Caco-2 (cell line): ENCODE data around the gene AIFM3. TPM values are rescaled to one million over a fixed set of nuclear protein-coding genes. Genes with fewer than 3 reads are reported as not detected.

Experiments
- BruUV-seq: library from RNA; stranded (reverse); fragments of 400-500 nt; replicated peaks from 2 replicates; lab custom pipeline; 2021; lab: Mats Ljungman, UMichigan
- CTCF ChIA-PET: fragments of 300-600 bp; sonication (Branson Sonifier 250); formaldehyde crosslinking; loops from one replicate; lab custom pipeline; 2022; ENCODE audit warnings: antibody characterized with exemption; lab: Charles Lee
- POLR2A ChIA-PET: fragments of 300-600 bp; sonication (Branson Sonifier 250); formaldehyde crosslinking; loops from one replicate; lab custom pipeline; 2022; ENCODE audit warnings: antibody characterized with exemption; lab: Charles Lee
- DNase-seq, 2 experiments: peaks; one replicate each; pipeline versions ENCODE4 v3.0.0 to v3.0.0-alpha.2; 2020 to 2022
- H3K27me3 ChIP-seq: replicated peaks from 2 replicates; pipeline ENCODE4 v1.6.0; 2011; ENCODE audit warnings: low read length; ENCODE audit not compliant: control insufficient read depth, insufficient read depth
- H3K36me3 ChIP-seq: 2 replicates; pipeline ENCODE4 v1.5.1; 2011; ENCODE audit warnings: low read length; ENCODE audit not compliant: control insufficient read depth, insufficient read depth
- H3K4me1 ChIP-seq: fragments of 250-450 bp; sonication (Bioruptor Pico); 2 replicates; pipeline ENCODE4 v1.5.1; 2020; ENCODE audit warnings: mild to moderate bottlenecking
- H3K4me3 ChIP-seq: 2 replicates; pipeline ENCODE4 v1.5.1; 2011; ENCODE audit warnings: low read depth, mild to moderate bottlenecking, control low read depth, low read length
- H3K9me3 ChIP-seq: fragments of 250-450 bp; sonication (Bioruptor Pico); 2 replicates; pipeline ENCODE4 v1.5.1; 2020; ENCODE audit warnings: mild to moderate bottlenecking, moderate library complexity
- H3K27ac Mint-ChIP-seq: one replicate; pipeline ENCODE4 v1.8.0; 2022; ENCODE audit warnings: mixed read lengths; ENCODE audit not compliant: unreplicated experiment
- H3K27me3 Mint-ChIP-seq: one replicate; pipeline ENCODE4 v1.8.0; 2022; ENCODE audit warnings: mixed read lengths; ENCODE audit not compliant: insufficient read depth, unreplicated experiment
- H3K36me3 Mint-ChIP-seq: one replicate; pipeline ENCODE4 v1.8.0; 2022; ENCODE audit warnings: mild to moderate bottlenecking, mixed read lengths; ENCODE audit not compliant: insufficient read depth, unreplicated experiment
- H3K4me1 Mint-ChIP-seq: one replicate; pipeline ENCODE4 v1.8.0; 2022; ENCODE audit warnings: low read depth, mixed read lengths; ENCODE audit not compliant: unreplicated experiment
- H3K4me3 Mint-ChIP-seq: one replicate; pipeline ENCODE4 v1.8.0; 2022; ENCODE audit warnings: mild to moderate bottlenecking, moderate library complexity, mixed read lengths; ENCODE audit not compliant: unreplicated experiment
- H3K9me3 Mint-ChIP-seq: one replicate; pipeline ENCODE4 v1.8.0; 2022; ENCODE audit warnings: mixed read lengths; ENCODE audit not compliant: unreplicated experiment
- intact Hi-C: fragments of 100-400 bp; cut with micrococcal nuclease; formaldehyde crosslinking; loops from one replicate; pipeline ENCODE4 v1.10.0; 2022; ENCODE audit not compliant: unreplicated experiment
- total RNA-seq: library from RNA; stranded (reverse); gene quantifications from 2 replicates; pipeline ENCODE4 v1.2.3, GENCODE V29; 2022
- TF ChIP-seq, protein P1 (sequence below), 2 experiments: fragments of 200-600 bp in 1 of 2; IDR thresholded peaks; 1 replicate in 1 of 2; 2 replicates in 1 of 2; pipeline versions ENCODE4 v1.5.1 to v1.8.0; 2011 to 2022; ENCODE audit warnings: antibody characterized with exemption in 1 of 2, control low read depth in 1 of 2, inconsistent platforms in 1 of 2, low read depth in 1 of 2, low read length in 1 of 2, mild to moderate bottlenecking in 1 of 2, moderate library complexity in 1 of 2; ENCODE audit not compliant: insufficient read depth in 1 of 2, severe bottlenecking in 1 of 2, unreplicated experiment in 1 of 2

Gene AIFM3
- total RNA-seq, 1 experiment from 2014 or later: 0.73 TPM

DNA sequence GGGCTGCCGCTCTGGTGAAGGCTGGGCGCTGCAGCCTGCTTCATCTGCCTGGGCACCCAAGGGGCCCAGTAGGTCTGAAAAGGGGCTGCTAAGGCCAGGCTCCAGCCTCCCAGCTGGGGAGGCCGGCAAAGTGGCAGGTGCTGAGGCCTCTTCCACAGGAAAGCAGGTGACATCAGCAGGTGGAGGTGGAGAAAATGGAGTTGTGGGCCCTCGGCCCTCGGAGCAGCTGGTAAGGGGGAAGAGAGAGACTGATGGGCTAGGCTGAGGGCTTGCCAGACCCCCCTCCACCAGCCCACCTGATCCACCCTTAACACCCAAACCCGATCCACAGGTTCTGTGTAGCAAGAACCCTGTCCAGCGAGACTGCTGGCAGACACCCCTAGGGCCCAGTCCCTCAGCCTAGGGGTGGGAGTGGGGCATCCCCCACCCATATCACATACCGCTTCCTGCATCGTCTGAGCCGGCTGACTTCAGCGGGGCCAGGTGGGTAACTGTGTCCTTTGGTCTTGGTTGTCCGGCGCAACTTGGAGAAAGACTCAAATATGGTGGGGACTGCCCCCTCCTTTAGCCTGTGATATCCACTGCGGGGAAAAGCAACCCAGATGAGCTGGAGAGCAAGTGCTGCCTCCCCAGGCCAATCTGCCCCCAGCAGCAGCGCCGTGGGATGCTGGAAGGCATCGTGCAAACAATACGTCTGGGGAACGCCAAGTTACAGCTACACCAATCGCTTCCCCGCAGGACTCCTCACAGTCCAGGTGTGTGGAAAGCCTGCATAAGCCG lies 33.3 kb downstream of the AIFM3 start:
- Histone ChIP-seq H3K4me3 (peak overlapping the region; percentile 43), H3K4me1 (peaks cover 9% of the 10 kb centered on the region), H3K27me3 (no peaks in the 10 kb centered on the region), H3K9me3 (no peaks in the 10 kb centered on the region), H3K36me3 (no peaks in the 10 kb centered on the region; the same call in 1 of the 2 replicates)
- Mint-ChIP-seq H3K27ac (peak overlapping the region; percentile 98), H3K4me1 (peaks cover 10% of the 10 kb centered on the region), H3K4me3 (peak overlapping the region; percentile 98), H3K9me3 (no peaks in the 10 kb centered on the region), H3K36me3 (peaks cover 51% of the 10 kb centered on the region), H3K27me3 (no peaks in the 10 kb centered on the region)
- ChIA-PET POLR2A (no interaction called here), CTCF (interaction anchor here (1.6 kb wide), 1 partner anchor 18 kb away, joined by 3 read pairs; the partner anchor contains the start of gene LZTR1)
- intact Hi-C loops: loop anchor here (2.0 kb wide), 1 partner anchor 44 kb away; no protein-coding TSS in a partner anchor
- no peak for DNase-seq
- TF ChIP-seq, protein P1, sequence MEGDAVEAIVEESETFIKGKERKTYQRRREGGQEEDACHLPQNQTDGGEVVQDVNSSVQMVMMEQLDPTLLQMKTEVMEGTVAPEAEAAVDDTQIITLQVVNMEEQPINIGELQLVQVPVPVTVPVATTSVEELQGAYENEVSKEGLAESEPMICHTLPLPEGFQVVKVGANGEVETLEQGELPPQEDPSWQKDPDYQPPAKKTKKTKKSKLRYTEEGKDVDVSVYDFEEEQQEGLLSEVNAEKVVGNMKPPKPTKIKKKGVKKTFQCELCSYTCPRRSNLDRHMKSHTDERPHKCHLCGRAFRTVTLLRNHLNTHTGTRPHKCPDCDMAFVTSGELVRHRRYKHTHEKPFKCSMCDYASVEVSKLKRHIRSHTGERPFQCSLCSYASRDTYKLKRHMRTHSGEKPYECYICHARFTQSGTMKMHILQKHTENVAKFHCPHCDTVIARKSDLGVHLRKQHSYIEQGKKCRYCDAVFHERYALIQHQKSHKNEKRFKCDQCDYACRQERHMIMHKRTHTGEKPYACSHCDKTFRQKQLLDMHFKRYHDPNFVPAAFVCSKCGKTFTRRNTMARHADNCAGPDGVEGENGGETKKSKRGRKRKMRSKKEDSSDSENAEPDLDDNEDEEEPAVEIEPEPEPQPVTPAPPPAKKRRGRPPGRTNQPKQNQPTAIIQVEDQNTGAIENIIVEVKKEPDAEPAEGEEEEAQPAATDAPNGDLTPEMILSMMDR (IDR thresholded peaks at IDR 0.05; ENCODE audit: insufficient read depth in 1 of 2, low read depth in 1 of 2, low read length in 1 of 2, severe bottlenecking in 1 of 2, unreplicated experiment in 1 of 2): no peak
- no TSS peak for BruUV-seq

DNA sequence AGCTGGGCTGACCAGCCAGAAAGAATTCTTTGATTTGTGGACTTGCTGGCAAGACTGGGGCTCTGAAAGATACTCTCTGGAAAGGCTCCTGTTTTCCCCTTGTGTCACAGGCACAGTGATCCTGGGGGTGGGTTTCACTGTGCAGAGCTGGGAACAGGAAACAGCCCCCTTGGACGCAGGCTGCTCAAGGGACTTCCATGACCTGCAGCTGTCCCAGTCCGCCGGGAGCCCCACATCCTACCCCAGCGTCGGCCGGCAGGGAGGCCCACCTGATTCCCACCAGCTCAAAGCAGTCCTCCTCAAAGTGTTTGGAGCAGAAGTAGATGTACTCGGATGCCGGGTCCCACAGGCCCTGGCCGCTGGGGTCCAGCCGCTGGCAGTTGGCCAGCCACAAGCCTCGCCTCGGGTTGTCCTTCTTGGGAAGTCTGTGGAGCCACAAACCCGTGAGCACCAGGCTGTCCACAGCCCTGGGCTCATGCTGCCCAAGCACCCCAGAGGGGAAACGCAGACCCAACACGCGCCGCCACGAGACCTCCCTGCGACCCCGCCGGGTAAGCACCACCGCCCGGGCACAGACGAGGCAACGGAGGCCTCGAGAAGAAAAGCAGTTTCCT lies 34.0 kb downstream of the AIFM3 start:
- H3K27me3 Mint-ChIP-seq: no peaks in the 10 kb centered on the region
- H3K4me3 Mint-ChIP-seq: peak overlapping the region; percentile 98
- Histone ChIP-seq H3K9me3 (no peaks in the 10 kb centered on the region), H3K27me3 (no peaks in the 10 kb centered on the region), H3K4me1 (peaks cover 9% of the 10 kb centered on the region), H3K36me3 (no peaks in the 10 kb centered on the region; the same call in 1 of the 2 replicates), H3K4me3 (peak overlapping the region; percentile 43)
- peak in 1 of 2 experiments; percentile 28 for DNase-seq
- ChIA-PET POLR2A (no interaction called here), CTCF (interaction anchor here (1.6 kb wide), 1 partner anchor 19 kb away, joined by 3 read pairs; the partner anchor contains the start of gene LZTR1)
- H3K9me3 Mint-ChIP-seq: no peaks in the 10 kb centered on the region
- BruUV-seq: no TSS peak
- peaks cover 46% of the 10 kb centered on the region for H3K36me3 Mint-ChIP-seq
- H3K27ac Mint-ChIP-seq: peak overlapping the region; percentile 98
- TF ChIP-seq, protein P1 (IDR thresholded peaks at IDR 0.05; ENCODE audit: insufficient read depth in 1 of 2, low read depth in 1 of 2, low read length in 1 of 2, severe bottlenecking in 1 of 2, unreplicated experiment in 1 of 2): no peak
- intact Hi-C loops: loop anchor here (2.0 kb wide), 1 partner anchor 44 kb away; no protein-coding TSS in a partner anchor
- H3K4me1 Mint-ChIP-seq: peaks cover 10% of the 10 kb centered on the region
